ENCODE data around the gene CCL3. TPM values are rescaled to one million over a fixed set of nuclear protein-coding genes. Genes with fewer than 3 reads are reported as not detected.

Gene CCL3
- total RNA-seq, 2 experiments from 2014 or later: 8.3 TPM

GRCh38 chr17:36057911-36058310, 32.0 kb downstream of the CCL3 start:
- Mint-ChIP-seq H3K27ac (no peak overlapping the region), H3K4me3 (no peak overlapping the region), H3K27me3 (ENCODE audit: low read depth) (peaks cover 7% of the 10 kb centered on the region), H3K36me3 (ENCODE audit: low read depth) (no peaks in the 10 kb centered on the region), H3K9me3 (no peaks in the 10 kb centered on the region), H3K4me1 (ENCODE audit: low read depth) (no peaks in the 10 kb centered on the region)
- intact Hi-C loops (cut with micrococcal nuclease): no loop called here
- CTCF ChIA-PET: interaction anchor here (1.6 kb wide), 1 partner anchor 15 kb away, joined by 4 read pairs; no protein-coding TSS in a partner anchor
- DNase-seq: no peak

GRCh38 chr17:36055921-36056520, 33.9 kb downstream of the CCL3 start:
- no peak overlapping the region for H3K4me3 Mint-ChIP-seq
- intact Hi-C loops (cut with micrococcal nuclease): no loop called here
- peaks cover 17% of the 10 kb centered on the region for H3K27me3 Mint-ChIP-seq (ENCODE audit: low read depth)
- DNase-seq: no peak
- H3K9me3 Mint-ChIP-seq: peaks cover 8% of the 10 kb centered on the region
- H3K36me3 Mint-ChIP-seq (ENCODE audit: low read depth): no peaks in the 10 kb centered on the region
- no peak overlapping the region for H3K27ac Mint-ChIP-seq
- CTCF ChIA-PET: interaction anchor here (1.3 kb wide), 1 partner anchor 92 kb away, joined by 3 read pairs; no protein-coding TSS in a partner anchor
- H3K4me1 Mint-ChIP-seq (ENCODE audit: low read depth): no peaks in the 10 kb centered on the region

GRCh38 chr17:36055171-36055570, 34.8 kb downstream of the CCL3 start:
- Mint-ChIP-seq H3K27me3 (ENCODE audit: low read depth) (peaks cover 19% of the 10 kb centered on the region), H3K9me3 (peaks cover 12% of the 10 kb centered on the region), H3K4me3 (no peak overlapping the region), H3K4me1 (ENCODE audit: low read depth) (no peaks in the 10 kb centered on the region), H3K36me3 (ENCODE audit: low read depth) (no peaks in the 10 kb centered on the region), H3K27ac (no peak overlapping the region)
- intact Hi-C loops (cut with micrococcal nuclease): no loop called here
- DNase-seq: no peak
- CTCF ChIA-PET: interaction anchor here (0.6 kb wide), 1 partner anchor 91 kb away, joined by 3 read pairs; no protein-coding TSS in a partner anchor

GRCh38 chr17:36049643-36050042, 40.3 kb downstream of the CCL3 start:
- intact Hi-C loops (cut with micrococcal nuclease): no loop called here
- H3K27me3 Mint-ChIP-seq (ENCODE audit: low read depth): peaks cover 31% of the 10 kb centered on the region
- no peaks in the 10 kb centered on the region for H3K4me1 Mint-ChIP-seq (ENCODE audit: low read depth)
- H3K4me3 Mint-ChIP-seq: no peak overlapping the region
- no peak for DNase-seq
- H3K36me3 Mint-ChIP-seq (ENCODE audit: low read depth): peaks cover 7% of the 10 kb centered on the region
- CTCF ChIA-PET: no interaction called here
- peaks cover 32% of the 10 kb centered on the region for H3K9me3 Mint-ChIP-seq
- H3K27ac Mint-ChIP-seq: no peak overlapping the region

GRCh38 chr17:36048066-36048465, 41.9 kb downstream of the CCL3 start:
- intact Hi-C loops (cut with micrococcal nuclease): no loop called here
- Mint-ChIP-seq H3K4me1 (ENCODE audit: low read depth) (no peaks in the 10 kb centered on the region), H3K27me3 (ENCODE audit: low read depth) (peaks cover 34% of the 10 kb centered on the region), H3K27ac (no peak overlapping the region), H3K36me3 (ENCODE audit: low read depth) (peaks cover 7% of the 10 kb centered on the region), H3K4me3 (no peak overlapping the region), H3K9me3 (peaks cover 32% of the 10 kb centered on the region)
- CTCF ChIA-PET: interaction anchor here (1.1 kb wide), 1 partner anchor 79 kb away, joined by 3 read pairs; no protein-coding TSS in a partner anchor
- no peak for DNase-seq

Other genes starting within 250 kb of the CCL3 start
- gene HEATR9, start 221.3 kb downstream of the CCL3 start, total RNA-seq: not detected
- 1 to 10 TPM; 1.9 to 2.5 TPM for gene CCL5, start 209.8 kb downstream of the CCL3 start, total RNA-seq
- 10 to 100 TPM; 18.6 to 21.6 TPM for gene RDM1, start 159.4 kb downstream of the CCL3 start, total RNA-seq
- not detected for gene LYZL6, start 146.4 kb downstream of the CCL3 start, total RNA-seq
- not detected for gene CCL16, start 108.6 kb downstream of the CCL3 start, total RNA-seq
- gene CCL14, start 103.4 kb downstream of the CCL3 start, total RNA-seq: not detected
- not detected for gene CCL15, start 88.6 kb downstream of the CCL3 start, total RNA-seq
- gene CCL23, start 72.2 kb downstream of the CCL3 start, total RNA-seq: not detected
- gene CCL18, start 25.9 kb downstream of the CCL3 start, total RNA-seq: not detected
- gene CCL4, start 13.7 kb upstream of the CCL3 start, total RNA-seq: 1 to 10 TPM; 4.6 to 5.5 TPM
- gene TBC1D3B, start 86.5 kb upstream of the CCL3 start, total RNA-seq: 1 to 10 TPM; 1.8 to 2.6 TPM
- gene CCL3L1, start 106.6 kb upstream of the CCL3 start, total RNA-seq: 1 to 10 TPM; 1.9 to 2.0 TPM
- 1 to 10 TPM; 1.0 to 1.4 TPM for gene CCL4L2, start 120.9 kb upstream of the CCL3 start, total RNA-seq
- under 1 TPM in 1 of 2 experiments, not detected in 1; 0.19 TPM for gene TBC1D3I, start 174.4 kb upstream of the CCL3 start, total RNA-seq
- not detected for gene TBC1D3G, start 233.7 kb upstream of the CCL3 start, total RNA-seq